Measurements from ENCODE around the gene RNF38.
"Not testable (repeated sequence)": the region's sequence is repeated elsewhere in the genome, so short reads cannot be mapped to it uniquely, and the experiment has no call there.

RNF38 gene

DNA sequence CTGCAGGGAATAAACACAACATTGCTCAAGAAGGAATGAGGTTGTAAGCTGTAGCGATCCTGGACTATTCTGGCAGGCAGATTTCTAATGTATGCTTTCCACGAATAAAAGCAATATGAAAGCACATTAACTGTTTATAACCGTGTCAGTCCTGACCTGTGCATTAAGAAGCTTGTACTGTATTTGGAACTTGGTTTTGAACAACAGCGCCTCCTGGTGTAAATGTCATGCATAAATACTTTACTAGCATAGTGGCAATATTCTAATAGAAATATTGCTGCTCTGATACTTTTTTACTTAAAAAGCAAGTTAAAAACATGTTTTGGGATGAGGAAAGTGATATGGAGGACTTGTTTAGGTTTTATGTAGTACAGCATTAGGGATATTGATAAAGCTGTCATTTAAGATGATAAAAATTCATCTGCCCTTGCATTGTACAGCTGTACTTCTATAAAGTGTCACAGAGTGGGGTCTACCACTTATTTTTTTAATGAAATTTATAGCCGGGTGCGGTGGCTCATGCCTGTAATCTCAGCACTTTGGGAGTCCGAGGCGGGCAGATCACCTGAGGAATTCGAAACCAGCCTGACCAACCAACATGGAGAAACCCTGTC lies 71.2 kb downstream of the RNF38 start:
- DNase-seq, result peak; percentile 80

- no peak for DNase-seq
Measured at GRCh38 chr9:36325081-36325828, 74.8 kb downstream of the RNF38 start.

DNA sequence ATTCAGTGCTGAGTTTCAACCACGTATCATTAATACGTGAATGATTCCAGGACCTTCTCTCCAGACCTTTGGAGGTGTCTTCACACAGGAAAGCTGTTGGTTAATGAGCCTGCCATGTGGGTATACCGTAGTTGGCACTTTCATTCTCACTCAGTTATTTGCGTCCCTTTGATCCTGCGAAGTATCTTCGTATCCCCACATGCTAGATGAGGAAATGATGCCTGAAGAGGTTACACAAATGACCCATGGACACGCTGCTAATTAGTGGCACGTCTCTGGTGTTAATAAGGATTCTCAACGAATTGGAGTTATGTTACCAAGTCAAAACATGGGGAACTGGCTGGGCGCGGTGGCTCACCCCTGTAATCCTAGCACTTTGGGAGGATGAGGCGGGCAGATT lies 76.1 kb downstream of the RNF38 start:
- no peak for DNase-seq

- no peak for DNase-seq
Measured at GRCh38 chr9:36322462-36322861, 77.6 kb downstream of the RNF38 start.

DNA sequence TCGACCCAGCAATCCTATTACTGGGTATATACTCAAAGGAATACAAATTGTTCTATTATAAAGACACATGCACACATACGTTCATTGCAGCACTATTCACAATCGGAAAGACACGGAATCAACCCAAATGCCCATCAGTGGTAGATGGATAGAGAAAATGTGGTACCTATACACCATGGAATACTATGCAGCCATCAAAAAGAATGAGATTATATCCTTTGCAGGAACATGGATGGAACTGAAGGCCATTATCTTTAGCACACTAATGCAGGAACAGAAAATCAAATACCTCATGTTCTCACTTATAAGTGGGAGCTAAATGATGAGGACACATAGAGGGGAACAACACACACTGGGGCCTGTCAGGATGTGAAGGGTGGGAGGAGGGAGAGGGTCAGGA lies 78.2 kb downstream of the RNF38 start:
- not testable (repeated sequence) for DNase-seq

GRCh38 chr9:36320466-36320865 lies 79.6 kb downstream of the RNF38 start:
- DNase-seq, result no peak

DNA sequence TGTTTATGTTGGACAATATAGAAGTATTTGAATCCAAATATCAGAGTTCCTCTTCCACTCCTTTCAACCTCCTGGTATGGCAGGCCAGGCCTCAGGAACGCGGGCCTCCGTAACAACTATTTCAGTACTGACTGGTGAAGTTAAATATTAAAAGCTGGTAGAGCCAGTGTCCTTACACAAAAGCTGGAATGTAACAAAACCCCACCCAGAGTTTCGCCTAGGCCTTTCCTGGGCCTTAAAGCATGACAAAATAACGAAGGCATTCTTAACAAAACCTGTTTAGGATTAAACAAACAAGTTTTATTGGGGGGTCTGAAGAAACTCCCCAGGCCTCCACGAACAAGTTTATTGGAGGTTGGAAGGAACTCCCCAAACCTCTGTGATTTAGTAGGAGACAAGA lies 80.3 kb downstream of the RNF38 start:
- no peak for DNase-seq

- no peak for DNase-seq
Measured at GRCh38 chr9:36319183-36319582, 80.9 kb downstream of the RNF38 start.

DNA sequence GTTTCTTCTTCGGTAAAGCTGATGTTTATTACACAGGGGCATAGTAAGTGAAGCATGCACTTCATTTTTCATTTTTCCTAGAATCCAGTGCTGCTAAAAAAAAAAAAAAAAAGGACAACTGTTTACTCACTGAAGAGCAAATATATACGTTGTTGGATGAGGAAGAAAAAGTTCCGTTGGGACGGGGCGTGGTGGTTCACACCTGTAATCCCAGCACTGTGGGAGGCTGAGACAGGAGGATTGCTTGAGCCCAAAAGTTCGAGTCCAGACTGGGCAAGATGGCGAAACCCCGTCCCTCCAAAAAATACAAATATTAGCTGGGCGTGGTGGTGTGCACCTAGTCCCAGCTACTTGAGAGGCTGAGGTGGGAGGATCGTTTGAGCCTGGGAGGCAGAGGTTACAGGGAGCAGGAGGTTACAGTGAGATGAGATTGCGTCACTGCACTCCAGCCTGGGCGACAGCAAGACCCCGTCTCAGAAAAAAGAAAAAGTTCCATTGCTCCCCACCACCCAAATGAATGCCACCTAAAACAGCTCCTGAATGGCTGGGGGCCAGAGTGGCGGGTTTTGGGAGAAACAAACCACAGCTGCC lies 81.8 kb downstream of the RNF38 start:
- DNase-seq, result no peak

DNA sequence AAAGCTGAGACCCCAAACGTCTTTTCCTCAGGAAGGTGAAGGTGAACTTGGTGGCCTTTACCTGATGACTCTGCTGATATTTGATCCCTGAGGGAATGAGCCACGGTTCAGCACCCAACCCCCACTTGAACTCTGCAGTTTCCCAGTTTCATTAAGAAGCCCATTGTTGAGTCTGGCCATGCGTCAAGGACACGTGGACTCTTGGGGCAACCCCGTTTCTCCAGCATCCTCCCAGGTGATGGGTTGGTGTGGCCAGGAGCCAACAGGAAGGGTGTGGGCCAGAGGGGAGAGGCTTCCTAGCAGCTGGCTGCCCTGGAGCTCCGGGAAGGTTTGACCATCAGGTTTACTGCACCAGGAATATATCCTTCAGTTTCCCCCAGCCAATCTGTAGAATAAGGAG lies 82.3 kb downstream of the RNF38 start:
- no peak for DNase-seq

- DNase-seq, result no peak
Measured at GRCh38 chr9:36316611-36317317, 83.3 kb downstream of the RNF38 start.

DNA sequence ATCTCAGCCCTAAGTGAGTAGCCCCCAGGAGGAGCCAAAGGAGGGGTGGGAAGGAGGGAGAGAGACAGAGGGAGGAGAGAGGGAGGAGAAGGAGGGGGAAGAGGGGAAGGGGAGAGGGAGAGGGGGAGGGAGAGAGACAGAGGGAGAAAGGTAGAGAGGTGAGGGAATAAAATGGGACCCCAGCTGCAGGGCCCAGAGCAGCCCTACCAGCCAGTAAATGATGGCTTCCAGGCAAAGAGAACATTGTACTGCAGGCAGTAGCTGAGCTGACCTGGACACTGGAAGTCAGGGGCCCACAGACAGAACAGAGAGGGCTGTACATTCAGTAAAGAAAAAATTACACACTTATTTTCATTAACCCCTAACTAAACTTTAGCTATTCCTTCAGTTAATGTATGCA lies 84.0 kb downstream of the RNF38 start:
- no peak for DNase-seq

DNA sequence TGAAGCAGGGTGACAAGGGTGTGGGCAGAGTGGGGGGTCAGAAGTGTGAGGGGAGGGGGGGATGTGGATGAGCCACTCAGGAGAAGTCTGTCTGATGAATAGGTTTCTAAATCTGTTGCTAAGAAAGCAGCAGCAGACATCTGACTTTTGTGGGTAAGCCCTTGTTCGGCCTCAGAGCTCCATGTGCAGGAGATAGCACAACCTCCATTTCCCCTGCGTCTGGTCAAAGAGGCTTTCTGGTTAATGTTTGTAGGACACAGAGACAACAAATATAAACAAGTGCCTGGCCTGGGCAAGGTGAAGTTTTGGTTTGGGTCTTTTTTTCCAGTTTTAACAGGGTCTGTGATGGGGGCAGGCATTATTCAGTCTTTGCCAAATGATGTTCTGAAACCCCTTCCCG lies 84.8 kb downstream of the RNF38 start:
- DNase-seq, result no peak

- DNase-seq, result no peak
Measured at GRCh38 chr9:36314740-36315139, 85.3 kb downstream of the RNF38 start.

DNA sequence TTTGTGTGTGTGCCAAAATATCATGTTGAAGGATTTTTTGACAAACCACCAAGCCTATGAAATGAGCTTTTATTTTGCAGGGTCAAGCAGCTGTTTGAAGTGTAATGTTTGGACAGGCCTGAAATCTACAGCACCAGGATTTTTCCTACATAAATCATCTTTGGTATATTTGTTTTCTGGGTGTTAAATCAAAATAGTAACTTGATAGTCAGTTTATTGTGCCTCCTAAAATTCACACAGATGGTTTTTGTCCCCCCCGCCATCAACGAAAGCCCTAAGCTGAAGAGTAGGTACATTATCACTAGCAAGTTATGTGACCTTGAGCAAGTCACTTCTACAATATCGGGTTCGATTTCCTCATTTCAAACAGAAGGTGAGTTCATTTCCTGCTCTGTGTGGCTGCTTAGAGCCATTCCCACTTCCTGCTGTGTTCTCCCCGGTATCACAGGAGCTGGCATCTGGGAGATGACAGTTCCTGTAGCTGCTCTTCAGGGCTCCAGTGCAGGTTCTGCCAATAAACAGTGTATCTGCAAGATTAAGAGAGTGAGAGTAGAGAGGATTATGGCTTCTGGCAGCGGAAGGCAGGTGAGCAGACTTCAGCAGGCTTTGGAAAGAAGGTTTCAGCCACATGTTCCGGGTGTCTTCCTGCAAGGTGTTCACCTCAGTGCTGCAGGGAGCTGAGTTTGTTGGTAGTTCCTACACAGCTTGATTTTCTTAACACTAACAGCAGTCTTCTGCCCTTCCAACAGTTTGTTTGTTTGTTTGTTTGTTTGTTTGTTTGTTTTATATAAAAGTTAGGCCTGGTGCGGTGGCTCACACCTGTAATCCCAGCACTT lies 93.4 kb downstream of the RNF38 start:
- DNase-seq, result no peak

DNA sequence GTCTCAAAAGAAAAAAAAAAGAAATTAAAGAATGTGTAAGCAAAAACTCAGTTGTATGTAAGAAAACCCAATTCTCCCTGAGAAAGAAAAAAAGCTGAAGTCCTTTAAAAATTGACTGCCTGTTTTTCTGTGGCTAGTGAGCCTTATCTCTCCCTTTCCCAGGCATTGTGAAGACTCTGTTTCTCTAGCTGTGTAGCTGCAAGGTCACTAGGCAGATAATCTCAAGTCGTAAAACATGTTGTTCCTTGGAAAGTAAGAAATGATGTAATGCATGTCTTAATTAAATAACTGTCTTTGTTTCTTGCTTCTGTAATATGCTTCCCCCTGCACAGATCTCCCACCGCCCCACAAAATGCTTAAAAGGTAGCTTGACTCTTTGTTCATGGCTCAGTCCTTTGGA lies 95.7 kb downstream of the RNF38 start:
- DNase-seq, result not testable (repeated sequence)

DNA sequence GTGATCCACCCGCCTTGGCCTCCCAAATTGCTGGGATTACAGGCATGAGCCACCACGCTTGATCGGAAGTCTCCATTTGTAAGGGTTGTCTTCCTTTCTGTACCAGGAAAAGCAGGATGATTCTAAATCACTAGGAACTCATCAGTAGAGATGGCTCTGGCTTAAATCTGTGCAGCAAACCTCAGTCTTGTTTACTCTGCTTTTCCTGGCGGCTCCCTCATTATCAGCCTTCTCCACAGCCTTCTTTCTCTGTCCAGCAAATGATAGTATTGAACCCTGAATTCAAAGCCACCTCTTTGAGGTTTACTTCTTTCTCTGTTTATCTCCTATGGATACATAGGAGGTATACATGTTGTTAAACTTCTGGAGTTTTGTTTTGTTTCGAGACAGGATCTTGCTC lies 98.8 kb downstream of the RNF38 start:
- no peak for DNase-seq

DNA sequence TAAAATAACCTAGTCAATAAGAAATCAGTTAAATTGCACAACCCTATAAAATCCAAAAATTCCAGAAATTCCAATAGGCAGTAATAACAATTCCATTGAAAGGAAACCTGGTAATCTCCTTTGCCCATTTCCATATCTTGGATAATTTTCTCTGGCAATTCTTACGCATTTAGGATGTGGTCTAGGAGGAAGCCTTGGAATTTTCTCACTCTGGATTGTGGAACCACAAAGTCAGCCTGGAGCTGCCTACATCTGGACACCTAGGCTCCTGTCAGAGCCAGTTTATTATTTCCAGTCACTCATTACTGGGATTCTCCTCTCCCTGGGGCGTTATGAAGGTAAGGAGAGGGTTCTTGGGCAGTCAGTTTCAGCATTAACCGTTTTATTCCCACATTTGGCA lies 101.5 kb downstream of the RNF38 start:
- no peak for DNase-seq

- no peak for DNase-seq
Measured at GRCh38 chr9:36297798-36298197, 102.3 kb downstream of the RNF38 start.

DNA sequence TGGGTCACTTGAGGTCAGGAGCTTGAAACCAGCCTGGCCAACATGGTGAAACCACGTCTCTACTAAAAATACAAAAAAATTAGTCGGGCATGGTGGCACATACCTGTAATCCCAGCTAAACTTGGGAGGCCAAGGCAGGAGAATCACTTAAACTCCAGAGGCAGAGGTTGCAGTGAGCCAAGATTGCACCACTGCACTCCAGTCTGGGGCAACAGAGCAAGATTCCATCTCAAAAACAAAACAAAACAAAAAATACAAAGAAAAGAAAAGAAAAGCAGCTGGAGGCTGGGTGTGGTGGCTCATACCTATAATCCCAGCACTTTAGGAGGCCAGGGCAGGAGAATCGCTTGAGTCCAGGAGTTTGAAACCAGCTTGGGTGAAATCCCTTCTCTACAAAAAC lies 105.1 kb downstream of the RNF38 start:
- not testable (repeated sequence) for DNase-seq

DNA sequence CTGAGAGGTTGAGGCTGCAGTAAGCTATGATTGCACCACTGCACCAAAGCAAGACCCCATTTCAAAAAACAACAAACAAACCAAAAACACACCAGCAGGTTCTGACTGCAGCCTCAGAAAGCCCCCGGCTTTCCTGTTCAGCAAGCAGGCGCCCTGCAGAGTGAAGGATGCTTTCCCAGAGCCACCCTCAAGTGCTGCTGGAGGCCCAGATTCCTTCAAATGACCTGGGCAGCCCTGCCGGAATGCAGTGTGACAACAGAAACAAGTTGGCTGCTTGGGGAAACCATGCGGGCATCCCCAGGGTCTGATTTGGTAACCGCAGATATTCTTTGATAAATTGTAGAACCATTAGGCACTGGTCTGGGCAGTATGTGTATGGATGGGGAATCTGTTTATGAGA lies 106.2 kb downstream of the RNF38 start:
- DNase-seq, result no peak

DNA sequence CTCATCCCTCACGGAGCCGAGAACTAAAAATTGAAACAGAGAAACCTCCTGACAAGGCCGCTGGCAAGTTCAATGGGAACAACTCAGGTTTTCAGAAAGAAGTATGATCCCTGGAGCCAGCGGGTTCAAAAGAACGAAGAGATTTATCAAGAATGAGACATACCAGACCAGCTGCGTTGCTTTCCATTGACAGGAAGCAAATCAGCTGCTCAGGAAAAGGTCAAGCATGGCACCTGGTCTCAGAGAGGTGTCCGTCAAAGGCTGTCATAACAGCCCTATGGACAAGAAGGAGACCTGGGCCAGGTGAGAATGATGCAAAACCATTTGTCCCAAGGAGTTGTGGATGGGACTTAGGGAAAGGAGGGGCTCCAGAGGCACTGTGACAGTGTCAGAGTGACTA lies 106.9 kb downstream of the RNF38 start:
- DNase-seq, result no peak

GRCh38 chr9:36292641-36293040 lies 107.4 kb downstream of the RNF38 start:
- DNase-seq, result no peak
